Transverse colon (tissue), 4 donors: Measurements from ENCODE around the gene SCAF8. TPM values are rescaled to one million over a fixed set of nuclear protein-coding genes. Genes with fewer than 3 reads are reported as not detected.

Experiments used
- DNase-seq: peaks from one replicate; pipeline ENCODE4 v3.0.0-alpha.2; 2019
- H3K27ac ChIP-seq, 4 donors: fragments of 200-600 bp; sonication (generic); 2 replicates each; pipeline ENCODE4 v1.5.1; 2016 to 2018; ENCODE audit warnings: inconsistent platforms in 4 of 4
- H3K27me3 ChIP-seq: fragments of 200-600 bp; sonication (generic); 2 replicates; pipeline ENCODE4 v1.5.1; 2017; ENCODE audit warnings: inconsistent platforms
- H3K36me3 ChIP-seq, 4 donors: fragments of 200-600 bp; sonication (generic); 2 replicates each; pipeline ENCODE4 v1.5.1; 2017 to 2019; ENCODE audit warnings: inconsistent platforms in 4 of 4
- H3K4me1 ChIP-seq, 4 donors: fragments of 200-600 bp; sonication (generic); 2 replicates each; pipeline ENCODE4 v1.5.1; 2017 to 2020; ENCODE audit warnings: inconsistent platforms in 4 of 4
- H3K4me3 ChIP-seq, 4 donors: fragments of 200-600 bp; sonication (generic); 1 replicate in 1 of 4; 2 replicates in 3 of 4; pipeline versions ENCODE4 v1.5.1 to v1.6.1; 2017 to 2019; ENCODE audit warnings: inconsistent platforms in 4 of 4
- H3K9me3 ChIP-seq, 2 donors: fragments of 200-600 bp; sonication (generic); 2 replicates each; pipeline ENCODE4 v1.5.1; 2017 to 2019; ENCODE audit warnings: inconsistent platforms in 2 of 2
- CTCF ChIP-seq, 5 experiments: fragments of 200-600 bp in 3 of 5; fragments of 450-650 bp in 2 of 5; sonication (generic) in 3 of 5; IDR thresholded peaks; 1 replicate in 2 of 5; 2 replicates in 3 of 5; pipeline ENCODE4 v1.5.1; 2016 to 2017; ENCODE audit warnings: antibody characterized with exemption in 5 of 5, inconsistent platforms in 3 of 5, mild to moderate bottlenecking in 2 of 5, moderate library complexity in 1 of 5
- EP300 ChIP-seq: sonication (generic); formaldehyde crosslinking; IDR thresholded peaks from one replicate; pipeline ENCODE4 v1.6.1; 2017; ENCODE audit warnings: antibody characterized with exemption, low read depth
- POLR2A ChIP-seq: fragments of 450-650 bp; IDR thresholded peaks from one replicate; pipeline ENCODE4 v1.6.1; 2016; ENCODE audit warnings: antibody characterized with exemption, mild to moderate bottlenecking, moderate library complexity
- POLR2AphosphoS5 ChIP-seq, 3 donors: sonication (generic); formaldehyde crosslinking; IDR thresholded peaks; one replicate each; pipeline ENCODE4 v1.6.1; 2016; ENCODE audit warnings: antibody characterized with exemption in 3 of 3
- WGBS, 2 donors: methylation state at CpG; one replicate each; pipeline ENCODE4 v1.1.5; 2018; ENCODE audit warnings: low coverage in 1 of 2; 5-methylcytosine and 5-hydroxymethylcytosine counted together
- in situ Hi-C, 4 donors: fragments of 200-750 bp; cut with MboI; loops; one replicate each; pipeline versions ENCODE4 v1.15.0 to v1.15.1; 2017; ENCODE audit warnings: low sequenced_read_pairs in 3 of 4, low pct_ligation_motif_present in 1 of 4, low pct_unique_long_range_greater_than_20kb in 1 of 4
- intact Hi-C: fragments of 100-400 bp; cut with DNase I; formaldehyde crosslinking; loops from one replicate; pipeline ENCODE4 v1.15.1; 2023; ENCODE audit warnings: low total_unique reads
- total RNA-seq, 4 donors: library from RNA; depleted of rRNA; stranded (reverse); fragments of >200 nt; gene quantifications; one replicate each; pipeline ENCODE4 v1.1.0, GENCODE V29; 2016

Gene SCAF8
- total RNA-seq, 4 donors from 2014 or later = 32.2 to 38.6 (median 33.4) TPM

DNA sequence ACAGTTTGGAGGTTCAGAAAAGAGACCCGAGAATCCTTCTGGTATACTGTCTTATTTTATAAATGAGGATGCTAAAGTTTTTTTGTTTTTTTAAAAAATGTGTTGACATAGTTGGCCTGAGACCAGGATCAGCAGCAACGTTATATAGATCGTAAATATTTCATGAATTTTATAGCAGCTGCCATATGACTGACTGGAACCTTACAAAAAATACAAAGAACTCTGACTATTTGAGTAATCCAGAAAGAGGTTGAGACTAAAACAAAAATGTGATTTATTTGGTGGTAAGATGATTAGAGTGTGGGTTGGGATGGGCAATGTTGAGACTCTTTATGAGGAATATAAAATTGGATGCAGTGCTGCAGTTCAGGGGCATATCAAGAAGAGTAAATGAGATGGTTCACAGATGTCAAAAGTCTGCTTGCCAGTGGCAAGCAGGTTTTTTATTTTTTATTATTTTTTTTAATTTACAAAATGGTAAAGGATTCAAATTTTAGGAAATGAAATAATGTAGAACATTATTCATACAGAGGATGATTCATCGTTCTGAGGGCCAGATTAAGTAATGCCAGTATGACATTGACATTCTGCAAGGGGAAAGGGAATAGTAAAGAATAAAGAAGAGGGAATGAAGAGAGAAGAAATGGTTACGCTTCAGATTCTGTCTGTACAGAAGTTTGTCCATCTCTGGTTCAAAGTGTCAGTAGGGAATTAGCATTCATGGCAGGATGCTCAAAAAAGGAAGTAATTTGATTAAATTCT lies 58.5 kb downstream of the SCAF8 start:
- H3K9me3 ChIP-seq = no peaks in the 10 kb centered on the region
- TF ChIP-seq POLR2A (no peak), POLR2AphosphoS5 (IDR thresholded peaks at IDR 0.05) (no peak), CTCF (IDR thresholded peaks at IDR 0.05) (no peak), EP300 (no peak)
- H3K27me3 ChIP-seq = no peaks in the 10 kb centered on the region
- peaks cover 0 to 16% (median 6%) of the 10 kb centered on the region in 4 donors for H3K36me3 ChIP-seq
- intact Hi-C loops (no loop called here), in situ Hi-C loops (no loop called here)
- no peak for DNase-seq
- H3K4me1 ChIP-seq = peaks cover 0 to 14% (median 11%) of the 10 kb centered on the region in 4 donors
- 63 to 64% methylated on average over 5 of the region's 5 CpGs for WGBS, 2 donors
- H3K27ac ChIP-seq = no peak overlapping the region
- H3K4me3 ChIP-seq = no peak overlapping the region

- Histone ChIP-seq H3K27ac (no peak overlapping the region), H3K36me3 (peaks cover 0 to 22% (median 6%) of the 10 kb centered on the region in 4 donors), H3K4me3 (no peak overlapping the region), H3K27me3 (no peaks in the 10 kb centered on the region), H3K9me3 (no peaks in the 10 kb centered on the region), H3K4me1 (peaks cover 0 to 14% (median 11%) of the 10 kb centered on the region in 4 donors)
- no peak for DNase-seq
- intact Hi-C loops (no loop called here), in situ Hi-C loops (no loop called here)
- WGBS, 2 donors = 68 to 72% methylated on average over 4 of the region's 4 CpGs
- no peak for TF ChIP-seq EP300
- no peak for TF ChIP-seq POLR2A
- TF ChIP-seq POLR2AphosphoS5 (IDR thresholded peaks at IDR 0.05) = no peak
- TF ChIP-seq CTCF (IDR thresholded peaks at IDR 0.05) = no peak
Observed at GRCh38 chr6:154792325-154792724, 59.1 kb downstream of the SCAF8 start.

GRCh38 chr6:154792761-154793160 lies 59.5 kb downstream of the SCAF8 start:
- Histone ChIP-seq H3K9me3 (no peaks in the 10 kb centered on the region), H3K4me3 (no peak overlapping the region), H3K36me3 (peaks cover 0 to 26% (median 6%) of the 10 kb centered on the region in 4 donors), H3K27me3 (no peaks in the 10 kb centered on the region), H3K4me1 (peaks cover 0 to 14% (median 11%) of the 10 kb centered on the region in 4 donors), H3K27ac (no peak overlapping the region)
- in situ Hi-C loops = no loop called here
- DNase-seq = no peak
- intact Hi-C loops = no loop called here
- WGBS, 2 donors = 94% methylated on average over 3 of the region's 3 CpGs
- TF ChIP-seq CTCF (IDR thresholded peaks at IDR 0.05) (no peak), POLR2AphosphoS5 (IDR thresholded peaks at IDR 0.05) (no peak), POLR2A (no peak), EP300 (no peak)

DNA sequence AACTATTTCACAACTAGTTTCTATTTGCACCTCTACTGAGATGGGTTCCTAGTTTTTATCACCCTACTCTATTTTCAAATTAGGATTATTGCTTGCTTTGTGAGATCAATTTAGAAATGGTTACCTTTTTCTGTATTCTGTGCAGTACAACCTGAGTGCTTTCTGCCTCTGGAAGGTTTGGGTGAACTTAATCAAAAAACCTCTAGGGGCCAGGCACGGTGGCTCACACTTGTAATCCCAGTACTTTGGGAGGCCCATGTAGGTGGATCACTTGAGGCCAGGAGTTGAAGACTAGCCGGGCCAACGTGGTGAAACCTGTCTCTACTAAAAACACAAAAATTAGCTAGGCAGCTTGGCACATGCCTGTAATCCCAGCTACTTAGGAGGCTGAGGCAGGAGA lies 63.3 kb downstream of the SCAF8 start:
- in situ Hi-C loops = no loop called here

More for the DNA sequence above, 63.3 kb downstream of the SCAF8 start:
- Histone ChIP-seq H3K27ac (no peak overlapping the region), H3K4me1 (peaks cover 0 to 29% (median 12%) of the 10 kb centered on the region in 4 donors), H3K4me3 (no peak overlapping the region), H3K27me3 (no peaks in the 10 kb centered on the region), H3K9me3 (no peaks in the 10 kb centered on the region), H3K36me3 (peaks cover 0 to 30% (median 7%) of the 10 kb centered on the region in 4 donors)
- no peak for DNase-seq
- intact Hi-C loops = no loop called here
- no peak for TF ChIP-seq POLR2A
- no peak for TF ChIP-seq CTCF (IDR thresholded peaks at IDR 0.05)
- no peak for TF ChIP-seq POLR2AphosphoS5 (IDR thresholded peaks at IDR 0.05)
- TF ChIP-seq EP300 = no peak
- WGBS, 2 donors = 96% methylated on average over 3 of the region's 3 CpGs; no CpG with 5 or more reads in 1 of the 2 donors
